A549 (cell line): ENCODE results near the gene MAP3K4. TPM values are rescaled to one million over a fixed set of nuclear protein-coding genes. Genes with fewer than 3 reads are reported as not detected.

Experiments
- ATAC-seq, 2 experiments: fragments of 200-7000 bp in 1 of 2; fragments of >200 bp in 1 of 2; cut with Nextera tagmentation in 1 of 2; cut with Tn5 transposase in 1 of 2; 3 replicates each; pipeline versions ENCODE4 v1.8.0 to v1.9.1; 2018 to 2020; ENCODE audit warnings: mild to moderate bottlenecking in 1 of 2, moderate library complexity in 1 of 2
- CTCF ChIA-PET: fragments of 300-600 bp; sonication (Branson Sonifier 250); formaldehyde crosslinking; extraction: SDS; loops from one replicate; lab custom pipeline; 2021; ENCODE audit warnings: antibody characterized with exemption, inconsistent platforms; lab: Yijun Ruan, JAX
- POLR2A ChIA-PET: fragments of 350-600 bp; formaldehyde crosslinking; extraction: SDS; loops from one replicate; lab custom pipeline; 2021; ENCODE audit warnings: antibody characterized with exemption, inconsistent platforms; lab: Yijun Ruan, JAX
- DNase-seq, 2 experiments: peaks; one replicate each; pipeline versions ENCODE4 v3.0.0 to v3.0.0-alpha.2; 2011 to 2016; ENCODE audit warnings: low read depth in 1 of 2, low spot score in 1 of 2
- FAIRE-seq: peaks from 2 replicates; lab custom pipeline; 2011; peaks lifted over from hg19 to GRCh38; lab: Jason Lieb, UNC
- H3K27ac ChIP-seq, 2 experiments: fragments of >200 bp; sonication (Bioruptor Twin); formaldehyde crosslinking; 3 replicates each; pipeline ENCODE4 v1.5.1; 2016 to 2017
- H3K4me1 ChIP-seq: fragments of >200 bp; sonication (Bioruptor Twin); formaldehyde crosslinking; 3 replicates; pipeline ENCODE4 v1.6.1; 2016
- H3K4me2 ChIP-seq: fragments of >200 bp; sonication (Bioruptor Twin); formaldehyde crosslinking; 3 replicates; pipeline ENCODE4 v1.6.1; 2016
- H3K4me3 ChIP-seq: fragments of >200 bp; sonication (Bioruptor Twin); formaldehyde crosslinking; 3 replicates; pipeline ENCODE4 v1.5.1; 2016
- H3K9me3 ChIP-seq: fragments of >200 bp; sonication (Bioruptor Twin); formaldehyde crosslinking; 3 replicates; pipeline ENCODE4 v1.6.1; 2016
- CBX8 ChIP-seq: fragments of 200-600 bp; sonication (generic); IDR thresholded peaks from 2 replicates; pipeline ENCODE4 v1.6.1; 2016
- CHD4 ChIP-seq: fragments of 200-600 bp; sonication (generic); IDR thresholded peaks from 2 replicates; pipeline ENCODE4 v1.6.1; 2016; ENCODE audit warnings: antibody characterized with exemption, mild to moderate bottlenecking, borderline replicate concordance
- CTCF ChIP-seq: fragments of >200 bp; sonication (Bioruptor Twin); formaldehyde crosslinking; IDR thresholded peaks from 3 replicates; pipeline ENCODE4 v1.5.1; 2016
- EHF ChIP-seq: fragments of 250-450 bp; sonication (Bioruptor Pico); IDR thresholded peaks from 2 replicates; pipeline ENCODE4 v1.5.0; 2020; ENCODE audit warnings: mild to moderate bottlenecking
- ESRRA ChIP-seq: fragments of 150-350 bp; IDR thresholded peaks from 2 replicates; pipeline ENCODE4 v1.6.1; 2014; ENCODE audit warnings: mild to moderate bottlenecking, low read length, borderline replicate concordance
- FOSL2 ChIP-seq, 2 experiments: fragments of 450-650 bp in 1 of 2; fragments of >200 bp in 1 of 2; sonication (Bioruptor Twin) in 1 of 2; formaldehyde crosslinking; IDR thresholded peaks; 2 replicates each; pipeline versions ENCODE4 v1.5.0 to v1.6.1; 2016 to 2020; ENCODE audit warnings: mild to moderate bottlenecking in 1 of 2, moderate library complexity in 1 of 2
- FOXS1 ChIP-seq: fragments of 250-450 bp; sonication (Bioruptor Pico); IDR thresholded peaks from 2 replicates; pipeline ENCODE4 v1.5.0; 2020; ENCODE audit warnings: mild to moderate bottlenecking, moderate library complexity
- GATA3 ChIP-seq: IDR thresholded peaks from 2 replicates; pipeline ENCODE4 v1.6.1; 2012; ENCODE audit warnings: borderline replicate concordance
- HEYL ChIP-seq: fragments of 250-450 bp; sonication (Bioruptor Pico); IDR thresholded peaks from 2 replicates; pipeline ENCODE4 v1.8.0; 2021; ENCODE audit warnings: mild to moderate bottlenecking, moderate library complexity
- HMGXB4 ChIP-seq: fragments of 250-450 bp; sonication (Bioruptor Pico); IDR thresholded peaks from 2 replicates; pipeline ENCODE4 v1.5.0; 2021; ENCODE audit warnings: mild to moderate bottlenecking, moderate library complexity, borderline replicate concordance
- HOXB5 ChIP-seq: fragments of 250-450 bp; sonication (Bioruptor Pico); IDR thresholded peaks from 2 replicates; pipeline ENCODE4 v1.5.0; 2020; ENCODE audit warnings: mild to moderate bottlenecking, moderate library complexity
- JUNB ChIP-seq: fragments of >200 bp; sonication (Bioruptor Twin); formaldehyde crosslinking; IDR thresholded peaks from 2 replicates; pipeline ENCODE4 v1.6.1; 2016
- KDM5A ChIP-seq: fragments of 200-600 bp; sonication (generic); IDR thresholded peaks from 2 replicates; pipeline ENCODE4 v1.6.1; 2016; ENCODE audit warnings: antibody characterized with exemption, mild to moderate bottlenecking
- MAFK ChIP-seq: fragments of 450-650 bp; IDR thresholded peaks from 2 replicates; pipeline ENCODE4 v1.6.1; 2014; ENCODE audit not compliant: partially characterized antibody
- NFE2L2 ChIP-seq: fragments of 150-350 bp; conservative IDR thresholded peaks from 2 replicates; pipeline ENCODE4 v1.6.1; 2014; ENCODE audit warnings: low read length
- POLR2A ChIP-seq: IDR thresholded peaks from 2 replicates; pipeline ENCODE4 v1.6.1; 2012; ENCODE audit warnings: mild to moderate bottlenecking, low read length
- RARB ChIP-seq: fragments of 250-450 bp; sonication (Bioruptor Pico); IDR thresholded peaks from 2 replicates; pipeline ENCODE4 v1.8.0; 2021; ENCODE audit warnings: mild to moderate bottlenecking, moderate library complexity
- RCOR1 ChIP-seq: fragments of 150-350 bp; IDR thresholded peaks from 2 replicates; pipeline ENCODE4 v1.6.1; 2014; ENCODE audit warnings: antibody characterized with exemption, low read length, low read depth
- REST ChIP-seq: fragments of 200-600 bp; sonication (generic); IDR thresholded peaks from 2 replicates; pipeline ENCODE4 v1.6.1; 2016; ENCODE audit warnings: antibody characterized with exemption, mild to moderate bottlenecking, moderate library complexity
- RFX5 ChIP-seq: fragments of 450-650 bp; IDR thresholded peaks from 2 replicates; pipeline ENCODE4 v1.7.1; 2014; ENCODE audit warnings: antibody characterized with exemption, mild to moderate bottlenecking, moderate library complexity
- RNF2 ChIP-seq: fragments of 200-600 bp; sonication (generic); IDR thresholded peaks from 2 replicates; pipeline ENCODE4 v1.6.1; 2016; ENCODE audit warnings: low read depth, mild to moderate bottlenecking, antibody characterized with exemption, moderate library complexity, borderline replicate concordance
- SMC3 ChIP-seq: fragments of >200 bp; sonication (Bioruptor Twin); formaldehyde crosslinking; IDR thresholded peaks from 3 replicates; pipeline ENCODE4 v1.6.1; 2018; ENCODE audit warnings: inconsistent platforms
- SREBF2 ChIP-seq: fragments of 450-650 bp; IDR thresholded peaks from 2 replicates; pipeline ENCODE4 v1.6.1; 2014; ENCODE audit warnings: mild to moderate bottlenecking, moderate library complexity
- TP53 ChIP-seq: fragments of 250-450 bp; sonication (Bioruptor Pico); IDR thresholded peaks from 2 replicates; pipeline ENCODE4 v1.5.0; 2021; ENCODE audit warnings: mild to moderate bottlenecking, moderate library complexity
- ZC3H11A ChIP-seq: fragments of 450-650 bp; IDR thresholded peaks from 2 replicates; pipeline ENCODE4 v1.6.1; 2014; ENCODE audit warnings: antibody characterized with exemption, mild to moderate bottlenecking
- ZNF302 ChIP-seq: fragments of 250-450 bp; sonication (Bioruptor Pico); IDR thresholded peaks from 2 replicates; pipeline ENCODE4 v1.9.0; 2021; ENCODE audit warnings: inconsistent platforms, mild to moderate bottlenecking, moderate library complexity
- ZSCAN20 ChIP-seq: fragments of 250-450 bp; sonication (Bioruptor Pico); IDR thresholded peaks from 2 replicates; pipeline ENCODE4 v1.8.0; 2022; ENCODE audit warnings: mild to moderate bottlenecking, moderate library complexity
- WGBS: methylation state at CpG from one replicate; pipeline ENCODE4 v1.1.6; 2017; ENCODE audit errors: missing lambda C conversion rate; 5-methylcytosine and 5-hydroxymethylcytosine counted together
- polyA plus RNA-seq, 4 experiments: library from polyadenylated mRNA; depleted of rRNA in 3 of 4; stranded (reverse); fragments of >200 nt; fragmentation: RNase III in 1 of 4; extraction: RNeasy Plus Mini Kit Qiagen cat#74134 plus additional on column Dnase treatment in 1 of 4; gene quantifications; 2 replicates in 3 of 4; 3 replicates in 1 of 4; pipeline ENCODE4 v1.2.3, GENCODE V29; 2011 to 2017
- TF ChIP-seq, protein P1 (sequence below): IDR thresholded peaks from 2 replicates; pipeline ENCODE4 v1.6.1; 2012; ENCODE audit warnings: low read depth, borderline replicate concordance

The MAP3K4 gene
- polyA plus RNA-seq, 2 of the 4 experiments (the other 2 are of a cell fraction), result 7.3 to 13.4 TPM

- TF ChIP-seq ZSCAN20 (CRISPR knock-in tag) (no peak), CBX8 (no peak)
Measured at GRCh38 chr6:161058741-161059140, 67.2 kb downstream of the MAP3K4 start (continued).

- Histone ChIP-seq H3K4me1 (no peaks in the 10 kb centered on the region), H3K4me3 (no peak overlapping the region), H3K4me2 (no peak overlapping the region)
- POLR2A ChIA-PET, result no interaction called here
- 97% methylated on average over 3 of the region's 3 CpGs for WGBS
- FAIRE-seq, result no peak
- DNase-seq, result no peak
- no peak for ATAC-seq
- TF ChIP-seq ZNF302 (CRISPR knock-in tag) (no peak), HOXB5 (CRISPR knock-in tag) (no peak), FOSL2 (IDR thresholded peaks at IDR 0.05) (no peak), FOSL2 (CRISPR knock-in tag; IDR thresholded peaks at IDR 0.05) (no peak), TP53 (no peak), SREBF2 (no peak), REST (no peak), KDM5A (no peak), RARB (CRISPR knock-in tag) (no peak)
- TF ChIP-seq, protein P1, sequence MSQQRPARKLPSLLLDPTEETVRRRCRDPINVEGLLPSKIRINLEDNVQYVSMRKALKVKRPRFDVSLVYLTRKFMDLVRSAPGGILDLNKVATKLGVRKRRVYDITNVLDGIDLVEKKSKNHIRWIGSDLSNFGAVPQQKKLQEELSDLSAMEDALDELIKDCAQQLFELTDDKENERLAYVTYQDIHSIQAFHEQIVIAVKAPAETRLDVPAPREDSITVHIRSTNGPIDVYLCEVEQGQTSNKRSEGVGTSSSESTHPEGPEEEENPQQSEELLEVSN, result no peak
- TF ChIP-seq, all 56 proteins: peak for 0
- H3K9me3 ChIP-seq, result no peaks in the 10 kb centered on the region
- H3K27ac ChIP-seq, result no peak overlapping the region
- CTCF ChIA-PET, result no interaction called here
Measured at GRCh38 chr6:161061576-161061975, 70.0 kb downstream of the MAP3K4 start.

DNA sequence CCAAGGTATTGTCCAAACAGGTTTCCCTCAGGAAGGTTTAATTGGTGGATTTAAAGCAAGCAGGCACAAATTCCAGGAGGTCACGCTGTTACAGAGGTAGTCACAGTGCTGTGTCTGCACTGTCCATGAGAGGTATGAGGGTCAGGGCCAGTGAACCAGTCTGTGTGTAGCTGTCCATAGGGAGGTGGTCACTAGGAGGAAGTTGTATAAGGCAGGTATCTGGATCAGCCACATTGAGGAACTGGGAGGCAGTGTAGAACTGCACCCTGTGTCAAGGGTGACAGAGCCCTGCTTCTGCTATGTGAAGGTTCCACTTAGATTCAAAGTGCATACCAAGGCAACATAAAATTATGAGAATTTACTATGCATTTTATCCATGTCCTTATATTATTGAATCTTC is 73.3 kb downstream of the MAP3K4 start:
- ChIA-PET CTCF (no interaction called here), POLR2A (no interaction called here)

More for the DNA sequence above, 73.3 kb downstream of the MAP3K4 start:
- Histone ChIP-seq H3K4me3 (no peak overlapping the region), H3K4me2 (no peak overlapping the region), H3K9me3 (no peaks in the 10 kb centered on the region), H3K4me1 (no peaks in the 10 kb centered on the region), H3K27ac (no peak overlapping the region)
- no peak for ATAC-seq
- no peak for FAIRE-seq
- DNase-seq, result no peak
- WGBS, result 88% methylated on average over 1 of the region's 1 CpG
- TF ChIP-seq HMGXB4 (CRISPR knock-in tag) (no peak), GATA3 (no peak), JUNB (no peak), CHD4 (no peak), POLR2A (no peak), RFX5 (no peak), FOXS1 (CRISPR knock-in tag) (no peak), ZC3H11A (no peak), NFE2L2 (no peak), CTCF (no peak), SMC3 (no peak), RNF2 (no peak), CBX8 (no peak), MAFK (no peak), EHF (CRISPR knock-in tag) (no peak), RCOR1 (no peak), ZSCAN20 (CRISPR knock-in tag) (no peak), HEYL (no peak), ESRRA (no peak)
